Endothelial cell of umbilical vein (primary cell): Measurements from ENCODE around the gene PPME1. TPM values are rescaled to one million over a fixed set of nuclear protein-coding genes. Genes with fewer than 3 reads are reported as not detected.
A peak's percentile ranks its signal among the peaks of the same experiment; 100 is the strongest.

Experiments used
- BruUV-seq: library from RNA; stranded (reverse); fragments of 400-500 nt; replicated peaks from 2 replicates; lab custom pipeline; 2021; lab: Mats Ljungman, UMichigan
- CTCF ChIA-PET: fragments of 300-600, 350-600 bp; sonication (Branson Sonifier 250); formaldehyde crosslinking; loops from one replicate; lab custom pipeline; 2021; ENCODE audit warnings: antibody characterized with exemption, inconsistent platforms; lab: Charles Lee
- POLR2A ChIA-PET: fragments of 300-600, 350-600 bp; sonication (Branson Sonifier 250); formaldehyde crosslinking; loops from one replicate; lab custom pipeline; 2021; ENCODE audit warnings: antibody characterized with exemption, inconsistent platforms; lab: Charles Lee
- DNase-seq: peaks from one replicate; pipeline ENCODE4 v3.0.0-alpha.2; 2011; ENCODE audit warnings: low read depth, low spot score
- FAIRE-seq: peaks from 2 replicates; lab custom pipeline; 2011; peaks lifted over from hg19 to GRCh38; lab: Jason Lieb, UNC
- H2AFZ ChIP-seq: 2 replicates; pipeline ENCODE4 v1.6.0; 2012; ENCODE audit warnings: low read depth, low read length, control low read depth, inconsistent platforms
- H3K27ac ChIP-seq: 2 replicates; pipeline ENCODE4 v1.5.1; 2011; ENCODE audit warnings: low read depth, mild to moderate bottlenecking, control low read depth, low read length, moderate library complexity; ENCODE audit not compliant: insufficient read depth
- H3K27me3 ChIP-seq, 2 experiments: 2 replicates each; pipeline versions ENCODE4 v1.6.0 to v1.6.1; 2011; ENCODE audit warnings: low read length in 2 of 2, mixed read lengths in 1 of 2; ENCODE audit not compliant: control insufficient read depth in 2 of 2, insufficient read depth in 2 of 2
- H3K36me3 ChIP-seq, 2 experiments: 2 replicates in 1 of 2; 3 replicates in 1 of 2; pipeline ENCODE4 v1.5.1; 2011; ENCODE audit warnings: low read length in 2 of 2, mild to moderate bottlenecking in 1 of 2, moderate library complexity in 1 of 2; ENCODE audit not compliant: control insufficient read depth in 2 of 2, insufficient read depth in 2 of 2; ENCODE audit errors: extremely low read depth in 1 of 2
- H3K4me1 ChIP-seq: 3 replicates; pipeline ENCODE4 v1.5.1; 2011; ENCODE audit warnings: mild to moderate bottlenecking, low read length; ENCODE audit not compliant: control insufficient read depth, insufficient read depth; ENCODE audit errors: extremely low read depth
- H3K4me2 ChIP-seq: 2 replicates; pipeline ENCODE4 v1.6.1; 2011; ENCODE audit warnings: low read length, control low read depth, mixed read lengths; ENCODE audit not compliant: insufficient read depth
- H3K4me3 ChIP-seq, 3 experiments: fragments of 200-600 bp in 1 of 3; sonication (generic), shearing (Covaris generic) in 1 of 3; replicated peaks in 1 of 3; 2 replicates each; pipeline ENCODE4 v1.5.1; 2011 to 2016; ENCODE audit warnings: control low read depth in 3 of 3, low read length in 3 of 3, mild to moderate bottlenecking in 2 of 3, inconsistent platforms in 1 of 3, low read depth in 1 of 3, moderate library complexity in 1 of 3; ENCODE audit not compliant: insufficient read depth in 1 of 3
- H3K79me2 ChIP-seq: 2 replicates; pipeline ENCODE4 v1.6.0; 2012; ENCODE audit warnings: low read length, inconsistent platforms; ENCODE audit not compliant: control insufficient read depth, insufficient read depth
- H3K9ac ChIP-seq: replicated peaks from 2 replicates; pipeline ENCODE3; 2011; ENCODE audit warnings: low read length, control low read depth; ENCODE audit not compliant: insufficient read depth; ENCODE audit errors: extremely low read depth
- H3K9me1 ChIP-seq: replicated peaks from 3 replicates; pipeline ENCODE4 v1.6.0; 2011; ENCODE audit warnings: mild to moderate bottlenecking, low read length; ENCODE audit not compliant: control insufficient read depth, insufficient read depth; ENCODE audit errors: extremely low read depth
- H3K9me3 ChIP-seq: replicated peaks from 2 replicates; pipeline ENCODE4 v1.5.1; 2012; ENCODE audit warnings: low read length, inconsistent platforms; ENCODE audit not compliant: control insufficient read depth, insufficient read depth
- H4K20me1 ChIP-seq: replicated peaks from 2 replicates; pipeline ENCODE3; 2011; ENCODE audit warnings: mild to moderate bottlenecking, low read length; ENCODE audit not compliant: control insufficient read depth, insufficient read depth; ENCODE audit errors: extremely low read depth
- EZH2 ChIP-seq: IDR thresholded peaks from 2 replicates; pipeline ENCODE4 v1.6.1; 2012; ENCODE audit warnings: borderline replicate concordance, low read depth, mild to moderate bottlenecking, moderate library complexity, low read length, inconsistent platforms; ENCODE audit not compliant: severe bottlenecking
- FOS ChIP-seq: IDR thresholded peaks from 2 replicates; pipeline ENCODE4 v1.6.1; 2011; ENCODE audit warnings: mild to moderate bottlenecking, low read length, moderate library complexity, borderline replicate concordance; ENCODE audit not compliant: insufficient read depth
- JUN ChIP-seq: IDR thresholded peaks from 2 replicates; pipeline ENCODE4 v1.6.1; 2011; ENCODE audit warnings: borderline replicate concordance, low read depth; ENCODE audit not compliant: insufficient read length, insufficient read depth
- MAX ChIP-seq: IDR thresholded peaks from 2 replicates; pipeline ENCODE4 v1.6.1; 2011; ENCODE audit not compliant: insufficient read depth, insufficient read length
- MYC ChIP-seq: IDR thresholded peaks from one replicate; pipeline ENCODE4 v1.6.1; 2011; ENCODE audit warnings: mild to moderate bottlenecking, low read depth, low read length
- POLR2A ChIP-seq: IDR thresholded peaks from 2 replicates; pipeline ENCODE4 v1.6.1; 2012; ENCODE audit warnings: low read depth, mild to moderate bottlenecking, control low read depth, low read length
- POLR2AphosphoS5 ChIP-seq: IDR thresholded peaks from 2 replicates; pipeline ENCODE4 v1.6.1; 2012; ENCODE audit warnings: low read depth, mild to moderate bottlenecking, control low read depth, low read length, moderate library complexity; ENCODE audit not compliant: insufficient read depth
- dilution Hi-C: fragments of 300-500 bp; cut with MboI; formaldehyde crosslinking; loops from one replicate; pipeline ENCODE4 v1.15.0; 2019; ENCODE audit warnings: low sequenced_read_pairs; ENCODE audit not compliant: extremely low pct_ligation_motif_present
- intact Hi-C: fragments of 100-400 bp; cut with micrococcal nuclease; formaldehyde crosslinking; loops from one replicate; pipeline ENCODE4 v1.10.0; 2022
- polyA plus RNA-seq, 4 experiments: library from polyadenylated mRNA; depleted of rRNA in 3 of 4; stranded (reverse) in 3 of 4; unstranded in 1 of 4; fragments of >200 nt; gene quantifications; 2 replicates each; pipeline versions ENCODE4 v1.2.1 to v1.2.3, GENCODE V29; 2011 to 2012; ENCODE audit warnings: missing spikeins in 1 of 4
- total RNA-seq: library from RNA; stranded (reverse); gene quantifications from 2 replicates; pipeline ENCODE4 v1.2.3, GENCODE V29; 2021
- TF ChIP-seq, protein P1 (sequence below), 2 donors: IDR thresholded peaks; 1 replicate in 1 of 2; 2 replicates in 1 of 2; pipeline ENCODE4 v1.5.1; 2011; ENCODE audit warnings: low read length in 2 of 2, mild to moderate bottlenecking in 2 of 2, moderate library complexity in 2 of 2, control low read depth in 1 of 2, inconsistent platforms in 1 of 2, low read depth in 1 of 2; ENCODE audit not compliant: insufficient read depth in 1 of 2; ENCODE audit errors: extremely low read depth in 1 of 2

The PPME1 gene
- total and polyA plus RNA-seq, 2 donors (not counting 3 experiments of a cell fraction or from before 2014, with no cell fraction given) = 37.2 to 49.9 TPM

DNA sequence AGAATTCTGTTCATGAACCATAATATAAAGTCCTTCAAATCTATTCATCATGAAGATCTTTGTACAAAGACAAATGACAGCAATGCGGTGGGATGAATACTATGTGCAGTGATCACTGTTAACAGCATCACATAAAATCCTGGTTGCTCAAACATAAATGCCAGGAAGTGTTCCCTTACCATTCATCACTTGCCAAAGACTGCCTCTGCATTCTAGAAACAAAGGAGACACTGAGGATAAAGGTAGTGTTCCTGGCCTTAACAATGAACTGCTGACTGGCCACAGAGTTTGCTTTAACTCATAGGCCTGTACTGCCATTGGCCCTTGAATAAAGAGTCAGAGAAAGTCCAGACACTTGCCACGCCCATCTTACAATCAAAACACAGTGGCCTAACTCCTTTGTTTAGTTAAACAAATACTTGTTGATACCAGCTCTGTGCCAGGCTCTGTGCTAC, 29.8 kb upstream of the PPME1 start:
- Histone ChIP-seq H3K4me2 (no peak overlapping the region), H3K9ac (no peak overlapping the region), H3K4me1 (peaks cover 26% of the 10 kb centered on the region), H3K27ac (no peak overlapping the region), H4K20me1 (no peaks in the 10 kb centered on the region), H2AFZ (no peak overlapping the region), H3K9me1 (no peaks in the 10 kb centered on the region), H3K9me3 (no peaks in the 10 kb centered on the region), H3K27me3 (no peaks in the 10 kb centered on the region), H3K36me3 (peaks cover 0 to 4% of the 10 kb centered on the region in 2 experiments), H3K4me3 (no peak overlapping the region), H3K79me2 (no peaks in the 10 kb centered on the region)
- BruUV-seq = no TSS peak
- FAIRE-seq (no peak), DNase-seq (peak; percentile 24)
- intact Hi-C loops (no loop called here), dilution Hi-C loops (no loop called here)
- TF ChIP-seq JUN = no peak
- TF ChIP-seq FOS = no peak
- TF ChIP-seq, protein P1, sequence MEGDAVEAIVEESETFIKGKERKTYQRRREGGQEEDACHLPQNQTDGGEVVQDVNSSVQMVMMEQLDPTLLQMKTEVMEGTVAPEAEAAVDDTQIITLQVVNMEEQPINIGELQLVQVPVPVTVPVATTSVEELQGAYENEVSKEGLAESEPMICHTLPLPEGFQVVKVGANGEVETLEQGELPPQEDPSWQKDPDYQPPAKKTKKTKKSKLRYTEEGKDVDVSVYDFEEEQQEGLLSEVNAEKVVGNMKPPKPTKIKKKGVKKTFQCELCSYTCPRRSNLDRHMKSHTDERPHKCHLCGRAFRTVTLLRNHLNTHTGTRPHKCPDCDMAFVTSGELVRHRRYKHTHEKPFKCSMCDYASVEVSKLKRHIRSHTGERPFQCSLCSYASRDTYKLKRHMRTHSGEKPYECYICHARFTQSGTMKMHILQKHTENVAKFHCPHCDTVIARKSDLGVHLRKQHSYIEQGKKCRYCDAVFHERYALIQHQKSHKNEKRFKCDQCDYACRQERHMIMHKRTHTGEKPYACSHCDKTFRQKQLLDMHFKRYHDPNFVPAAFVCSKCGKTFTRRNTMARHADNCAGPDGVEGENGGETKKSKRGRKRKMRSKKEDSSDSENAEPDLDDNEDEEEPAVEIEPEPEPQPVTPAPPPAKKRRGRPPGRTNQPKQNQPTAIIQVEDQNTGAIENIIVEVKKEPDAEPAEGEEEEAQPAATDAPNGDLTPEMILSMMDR (IDR thresholded peaks at IDR 0.05; ENCODE audit: extremely low read depth in 1 of 2, insufficient read depth in 1 of 2, low read depth in 1 of 2, low read length in 2 of 2) = no peak
- TF ChIP-seq POLR2AphosphoS5 = no peak
- no peak for TF ChIP-seq MAX
- ChIA-PET POLR2A (no interaction called here), CTCF (no interaction called here)

DNA sequence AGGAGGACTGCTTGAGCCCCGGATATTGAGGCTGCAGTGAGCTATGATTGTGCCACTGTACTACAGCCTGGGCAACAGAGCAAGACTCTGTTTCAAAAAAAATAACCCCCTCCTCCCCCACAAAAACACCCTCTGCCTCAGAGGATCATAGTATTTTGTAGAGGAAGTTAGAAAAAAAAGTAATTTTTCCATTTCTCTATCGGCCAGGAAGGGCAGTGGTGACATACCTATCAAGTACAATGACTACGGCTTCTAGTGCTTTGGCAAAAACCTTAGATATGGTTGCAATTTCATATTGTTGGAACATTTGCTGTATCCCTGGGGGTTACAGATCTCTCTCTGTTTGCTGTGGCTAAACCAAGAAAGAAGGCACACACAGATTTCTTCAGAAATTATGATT, 29.2 kb upstream of the PPME1 start:
- no peaks in the 10 kb centered on the region for H3K9me1 ChIP-seq
- ChIA-PET CTCF (no interaction called here), POLR2A (no interaction called here)
- dilution Hi-C loops = no loop called here
- peaks cover 26% of the 10 kb centered on the region for H3K4me1 ChIP-seq
- no peak for DNase-seq
- no peak overlapping the region for H3K27ac ChIP-seq
- H3K4me3 ChIP-seq = no peak overlapping the region
- peaks cover 0 to 4% of the 10 kb centered on the region in 2 experiments for H3K36me3 ChIP-seq
- intact Hi-C loops = no loop called here
- BruUV-seq = no TSS peak
- H3K4me2 ChIP-seq = no peak overlapping the region
- H3K9me3 ChIP-seq = no peaks in the 10 kb centered on the region
- no peak for TF ChIP-seq POLR2A
- no peak for TF ChIP-seq MYC
- TF ChIP-seq POLR2AphosphoS5 = no peak
- TF ChIP-seq, protein P1 (IDR thresholded peaks at IDR 0.05; ENCODE audit: extremely low read depth in 1 of 2, insufficient read depth in 1 of 2, low read depth in 1 of 2, low read length in 2 of 2) = no peak
- TF ChIP-seq EZH2 = no peak
- no peaks in the 10 kb centered on the region for H3K27me3 ChIP-seq
- no peak overlapping the region for H3K9ac ChIP-seq
- no peak overlapping the region for H2AFZ ChIP-seq
- no peak for FAIRE-seq
- H4K20me1 ChIP-seq = no peaks in the 10 kb centered on the region
- no peaks in the 10 kb centered on the region for H3K79me2 ChIP-seq
